Hematopoietic multipotent progenitor cell treated with erythropoietin and hydrocortisone succinate and interleukin-3 and kit ligand, for 15 days (in vitro differentiated cells): ENCODE data around the gene DNAJC10.

ENCODE experiments used
- DNase-seq: peaks from one replicate; pipeline ENCODE4 v3.0.0-alpha.2; 2015; ENCODE audit warnings: low spot score

The DNAJC10 gene

GRCh38 chr2:182798736-182799135, 82.7 kb downstream of the DNAJC10 start:
- DNase-seq, result no peak

GRCh38 chr2:182804128-182804527, 88.1 kb downstream of the DNAJC10 start:
- no peak for DNase-seq

- no peak for DNase-seq
These were observed 91.3 kb downstream of the DNAJC10 start for GRCh38 chr2:182807319-182807718.

- DNase-seq, result no peak
These were observed 94.0 kb downstream of the DNAJC10 start for GRCh38 chr2:182810087-182810486.

- DNase-seq, result no peak
These were observed 98.3 kb downstream of the DNAJC10 start for GRCh38 chr2:182814380-182814779.

- DNase-seq, result no peak
These were observed 98.7 kb downstream of the DNAJC10 start for GRCh38 chr2:182814804-182815203.

GRCh38 chr2:182816866-182817265, 100.8 kb downstream of the DNAJC10 start:
- DNase-seq, result no peak

GRCh38 chr2:182817558-182817957, 101.5 kb downstream of the DNAJC10 start:
- no peak for DNase-seq

- no peak for DNase-seq
These were observed 102.4 kb downstream of the DNAJC10 start for GRCh38 chr2:182818501-182818900.

GRCh38 chr2:182818925-182819324, 102.9 kb downstream of the DNAJC10 start:
- DNase-seq, result no peak

- DNase-seq, result no peak
These were observed 103.4 kb downstream of the DNAJC10 start for GRCh38 chr2:182819412-182819811.

- no peak for DNase-seq
These were observed 105.1 kb downstream of the DNAJC10 start for GRCh38 chr2:182821182-182821581.

GRCh38 chr2:182822733-182823132, 106.7 kb downstream of the DNAJC10 start:
- no peak for DNase-seq

- no peak for DNase-seq
These were observed 108.2 kb downstream of the DNAJC10 start for GRCh38 chr2:182824056-182824766.

GRCh38 chr2:182824767-182825158, 108.7 kb downstream of the DNAJC10 start:
- no peak for DNase-seq

- no peak for DNase-seq
These were observed 110.0 kb downstream of the DNAJC10 start for GRCh38 chr2:182826064-182826463.

- no peak for DNase-seq
These were observed 110.4 kb downstream of the DNAJC10 start for GRCh38 chr2:182826496-182826895.

GRCh38 chr2:182827182-182827879, 111.3 kb downstream of the DNAJC10 start:
- DNase-seq, result no peak

GRCh38 chr2:182831101-182831500, 115.0 kb downstream of the DNAJC10 start:
- no peak for DNase-seq

- DNase-seq, result no peak
These were observed 115.9 kb downstream of the DNAJC10 start for GRCh38 chr2:182831921-182832320.

- no peak for DNase-seq
These were observed 117.2 kb downstream of the DNAJC10 start for GRCh38 chr2:182833084-182833854.

GRCh38 chr2:182834293-182834692, 118.2 kb downstream of the DNAJC10 start:
- DNase-seq, result no peak

- no peak for DNase-seq
These were observed 120.4 kb downstream of the DNAJC10 start for GRCh38 chr2:182836451-182836850.
